Measurements from ENCODE around the gene GIMAP4. TPM values are rescaled to one million over a fixed set of nuclear protein-coding genes. Genes with fewer than 3 reads are reported as not detected.

GIMAP4 gene
- total RNA-seq, 1 experiment from 2014 or later, result not detected

DNA sequence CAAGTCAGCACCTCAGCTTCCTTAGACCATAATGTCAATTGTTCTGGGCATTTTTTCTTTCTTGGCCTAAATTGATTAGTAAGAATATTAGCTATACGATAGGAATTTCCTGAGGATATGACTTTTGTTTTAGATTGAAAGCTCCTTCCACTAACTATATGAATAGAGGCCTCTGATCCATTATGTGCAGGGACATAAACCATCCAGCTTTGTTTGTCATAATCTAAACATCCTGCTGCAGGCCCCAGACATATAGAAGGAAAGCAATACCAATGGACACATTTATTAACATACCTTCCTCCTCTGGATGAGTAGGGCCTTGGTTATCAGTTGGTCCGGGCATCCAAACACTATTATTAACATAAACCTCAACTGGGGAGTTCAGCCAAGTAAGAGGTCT lies 4.3 kb upstream of the GIMAP4 start:
- no peaks in the 10 kb centered on the region for H3K36me3 ChIP-seq (ENCODE audit: low read depth)
- no peaks in the 10 kb centered on the region for H4K20me1 ChIP-seq (ENCODE audit: insufficient read depth)
- no peak overlapping the region for H3K27ac ChIP-seq
- ChIA-PET POLR2A (ENCODE audit: unreplicated experiment) (no interaction called here), CTCF (no interaction called here)
- no peaks in the 10 kb centered on the region for H3F3A ChIP-seq (ENCODE audit: insufficient read depth, low read depth)
- no peak overlapping the region for H2AFZ ChIP-seq
- H3K9me3 ChIP-seq (ENCODE audit: insufficient read depth, low read depth), result no peaks in the 10 kb centered on the region
- peaks cover 50% of the 10 kb centered on the region for H3K27me3 ChIP-seq (ENCODE audit: insufficient read depth, low read depth)
- BruUV-seq (replicated peaks), result no TSS peak
- H3K4me3 ChIP-seq, result no peak overlapping the region
- H3K9me2 ChIP-seq (ENCODE audit: insufficient read depth), result no peaks in the 10 kb centered on the region
- TF ChIP-seq EZH2 (IDR thresholded peaks at IDR 0.05; ENCODE audit: low read depth) (no peak), CTCF (conservative IDR thresholded peaks at IDR 0.05) (no peak)
- H3K4me2 ChIP-seq, result no peak overlapping the region
- no peak for DNase-seq
- no peaks in the 10 kb centered on the region for H3K4me1 ChIP-seq (replicated peaks; ENCODE audit: insufficient read depth)
- no peaks in the 10 kb centered on the region for H3K79me2 ChIP-seq (ENCODE audit: low read depth)
- intact Hi-C loops (cut with micrococcal nuclease; ENCODE audit: unreplicated experiment), result no loop called here

DNA sequence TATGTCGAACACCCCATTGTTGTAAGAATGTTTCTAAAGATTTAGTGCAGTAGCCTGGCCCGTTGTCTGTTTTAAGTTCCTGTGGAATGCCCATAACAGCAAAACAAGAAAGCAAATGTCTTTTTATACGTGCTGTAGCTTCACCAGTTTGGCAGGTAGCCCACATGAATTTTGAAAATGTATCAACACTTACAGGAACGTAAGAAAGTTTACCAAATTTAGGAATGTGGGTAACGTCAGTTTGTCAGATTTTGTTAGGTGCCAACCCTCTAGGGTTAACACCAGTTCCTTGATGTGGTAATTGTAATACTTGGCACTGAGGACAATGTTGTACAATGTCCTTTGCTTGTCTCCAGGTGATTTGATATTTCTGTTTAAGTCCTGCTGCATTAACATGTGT lies 3.2 kb upstream of the GIMAP4 start:
- Histone ChIP-seq H3K4me3 (no peak overlapping the region), H3K9me3 (ENCODE audit: insufficient read depth, low read depth) (no peaks in the 10 kb centered on the region), H3K4me1 (replicated peaks; ENCODE audit: insufficient read depth) (no peaks in the 10 kb centered on the region), H4K20me1 (ENCODE audit: insufficient read depth) (no peaks in the 10 kb centered on the region), H3K4me2 (no peak overlapping the region), H3K36me3 (ENCODE audit: low read depth) (no peaks in the 10 kb centered on the region), H3K79me2 (ENCODE audit: low read depth) (no peaks in the 10 kb centered on the region), H3K27ac (no peak overlapping the region), H3F3A (ENCODE audit: insufficient read depth, low read depth) (no peaks in the 10 kb centered on the region), H2AFZ (no peak overlapping the region), H3K9me2 (ENCODE audit: insufficient read depth) (no peaks in the 10 kb centered on the region), H3K27me3 (ENCODE audit: insufficient read depth, low read depth) (peaks cover 52% of the 10 kb centered on the region)
- TF ChIP-seq CTCF (conservative IDR thresholded peaks at IDR 0.05), result no peak
- TF ChIP-seq EZH2 (IDR thresholded peaks at IDR 0.05; ENCODE audit: low read depth), result no peak
- no TSS peak for BruUV-seq (replicated peaks)
- DNase-seq, result no peak
- CTCF ChIA-PET, result no interaction called here
- POLR2A ChIA-PET (ENCODE audit: unreplicated experiment), result no interaction called here
- intact Hi-C loops (cut with micrococcal nuclease; ENCODE audit: unreplicated experiment), result no loop called here

- Histone ChIP-seq H3K27me3 (ENCODE audit: insufficient read depth, low read depth) (peaks cover 57% of the 10 kb centered on the region), H3K4me2 (no peak overlapping the region), H3K27ac (no peak overlapping the region), H3K9me3 (ENCODE audit: insufficient read depth, low read depth) (no peaks in the 10 kb centered on the region), H2AFZ (no peak overlapping the region), H3K9me2 (ENCODE audit: insufficient read depth) (no peaks in the 10 kb centered on the region), H3K36me3 (ENCODE audit: low read depth) (no peaks in the 10 kb centered on the region), H3F3A (ENCODE audit: insufficient read depth, low read depth) (no peaks in the 10 kb centered on the region), H3K79me2 (ENCODE audit: low read depth) (no peaks in the 10 kb centered on the region), H4K20me1 (ENCODE audit: insufficient read depth) (no peaks in the 10 kb centered on the region), H3K4me3 (no peak overlapping the region), H3K4me1 (replicated peaks; ENCODE audit: insufficient read depth) (no peaks in the 10 kb centered on the region)
- no TSS peak for BruUV-seq (replicated peaks)
- TF ChIP-seq CTCF (conservative IDR thresholded peaks at IDR 0.05) (no peak), EZH2 (IDR thresholded peaks at IDR 0.05; ENCODE audit: low read depth) (no peak)
- ChIA-PET POLR2A (ENCODE audit: unreplicated experiment) (no interaction called here), CTCF (no interaction called here)
- DNase-seq, result no peak
- intact Hi-C loops (cut with micrococcal nuclease; ENCODE audit: unreplicated experiment), result no loop called here
Observed at GRCh38 chr7:150564566-150564965, 2.6 kb upstream of the GIMAP4 start.
